ENCODE data around the gene PRR3. TPM values are rescaled to one million over a fixed set of nuclear protein-coding genes. Genes with fewer than 3 reads are reported as not detected.

The PRR3 gene
- total and polyA plus RNA-seq, 9 of the 15 experiments (the other 6 are each of a cell fraction or from before 2014, with no cell fraction given) = 23.5 to 59.6 (median 28.8) TPM

DNA sequence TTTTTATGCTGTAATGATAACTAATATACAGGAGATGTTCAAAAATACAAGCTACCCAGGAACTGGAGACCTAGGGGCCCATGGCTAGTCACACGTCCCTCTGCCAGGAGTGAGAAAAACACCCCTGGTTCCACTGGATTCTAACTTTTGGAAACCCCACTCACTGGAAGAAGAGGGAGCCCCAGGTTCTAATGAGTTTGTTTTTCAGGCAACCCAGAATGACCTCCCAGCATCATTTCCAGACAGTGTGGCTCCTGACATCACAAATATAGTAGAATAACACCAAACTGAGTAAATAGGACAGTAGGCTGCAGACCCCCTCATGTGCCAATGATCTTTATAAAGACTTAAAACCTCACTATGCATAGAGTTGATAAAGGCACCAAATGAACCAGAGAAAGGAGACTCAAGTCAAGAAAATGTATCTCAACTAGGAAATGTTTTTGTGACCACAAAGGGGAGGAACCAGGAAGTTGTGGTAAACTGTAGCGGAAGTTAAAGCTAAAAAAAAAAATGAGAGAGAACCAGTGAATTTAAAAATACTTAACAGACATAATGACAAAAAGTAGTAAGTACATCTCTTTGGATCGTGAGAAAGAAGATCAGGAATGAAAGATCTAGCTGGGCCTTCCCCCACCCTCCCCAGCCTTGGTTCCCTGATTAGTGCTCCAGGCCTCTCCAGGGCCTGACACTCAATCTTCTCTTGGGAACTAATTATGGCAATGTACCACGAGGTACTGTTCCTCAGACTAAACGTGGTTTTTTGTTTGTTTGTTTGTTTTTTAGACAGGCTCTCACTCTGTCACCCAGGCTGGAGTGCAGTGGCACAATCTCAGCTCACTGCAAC, 48.0 kb upstream of the PRR3 start (continued):
- no peak for TF ChIP-seq ZNF23 (CRISPR knock-in tag; IDR thresholded peaks at IDR 0.05)
- TF ChIP-seq, protein P1, sequence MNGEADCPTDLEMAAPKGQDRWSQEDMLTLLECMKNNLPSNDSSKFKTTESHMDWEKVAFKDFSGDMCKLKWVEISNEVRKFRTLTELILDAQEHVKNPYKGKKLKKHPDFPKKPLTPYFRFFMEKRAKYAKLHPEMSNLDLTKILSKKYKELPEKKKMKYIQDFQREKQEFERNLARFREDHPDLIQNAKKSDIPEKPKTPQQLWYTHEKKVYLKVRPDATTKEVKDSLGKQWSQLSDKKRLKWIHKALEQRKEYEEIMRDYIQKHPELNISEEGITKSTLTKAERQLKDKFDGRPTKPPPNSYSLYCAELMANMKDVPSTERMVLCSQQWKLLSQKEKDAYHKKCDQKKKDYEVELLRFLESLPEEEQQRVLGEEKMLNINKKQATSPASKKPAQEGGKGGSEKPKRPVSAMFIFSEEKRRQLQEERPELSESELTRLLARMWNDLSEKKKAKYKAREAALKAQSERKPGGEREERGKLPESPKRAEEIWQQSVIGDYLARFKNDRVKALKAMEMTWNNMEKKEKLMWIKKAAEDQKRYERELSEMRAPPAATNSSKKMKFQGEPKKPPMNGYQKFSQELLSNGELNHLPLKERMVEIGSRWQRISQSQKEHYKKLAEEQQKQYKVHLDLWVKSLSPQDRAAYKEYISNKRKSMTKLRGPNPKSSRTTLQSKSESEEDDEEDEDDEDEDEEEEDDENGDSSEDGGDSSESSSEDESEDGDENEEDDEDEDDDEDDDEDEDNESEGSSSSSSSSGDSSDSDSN (IDR thresholded peaks at IDR 0.05; ENCODE audit: borderline replicate concordance in 1 of 2, low read depth in 2 of 2, low read length in 2 of 2) = no peak
- TF ChIP-seq HNRNPUL1 (IDR thresholded peaks at IDR 0.05; ENCODE audit: low read length) = no peak
- TF ChIP-seq NFXL1 (CRISPR knock-in tag; IDR thresholded peaks at IDR 0.05) = no peak
- TF ChIP-seq, protein P2, sequence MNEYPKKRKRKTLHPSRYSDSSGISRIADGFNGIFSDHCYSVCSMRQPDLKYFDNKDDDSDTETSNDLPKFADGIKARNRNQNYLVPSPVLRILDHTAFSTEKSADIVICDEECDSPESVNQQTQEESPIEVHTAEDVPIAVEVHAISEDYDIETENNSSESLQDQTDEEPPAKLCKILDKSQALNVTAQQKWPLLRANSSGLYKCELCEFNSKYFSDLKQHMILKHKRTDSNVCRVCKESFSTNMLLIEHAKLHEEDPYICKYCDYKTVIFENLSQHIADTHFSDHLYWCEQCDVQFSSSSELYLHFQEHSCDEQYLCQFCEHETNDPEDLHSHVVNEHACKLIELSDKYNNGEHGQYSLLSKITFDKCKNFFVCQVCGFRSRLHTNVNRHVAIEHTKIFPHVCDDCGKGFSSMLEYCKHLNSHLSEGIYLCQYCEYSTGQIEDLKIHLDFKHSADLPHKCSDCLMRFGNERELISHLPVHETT (CRISPR knock-in tag; conservative IDR thresholded peaks at IDR 0.05 in 1 of 2, IDR thresholded peaks at IDR 0.05 in 1 of 2) = peak in 1 of 2 experiments; percentile 23; a peak in 2 of 4 replicates
- no peak for TF ChIP-seq C11orf30 (IDR thresholded peaks at IDR 0.05; ENCODE audit: low read depth)
- no peak for TF ChIP-seq STAT5A (IDR thresholded peaks at IDR 0.05; ENCODE audit: borderline replicate concordance, low read length)
- TF ChIP-seq, protein P3, sequence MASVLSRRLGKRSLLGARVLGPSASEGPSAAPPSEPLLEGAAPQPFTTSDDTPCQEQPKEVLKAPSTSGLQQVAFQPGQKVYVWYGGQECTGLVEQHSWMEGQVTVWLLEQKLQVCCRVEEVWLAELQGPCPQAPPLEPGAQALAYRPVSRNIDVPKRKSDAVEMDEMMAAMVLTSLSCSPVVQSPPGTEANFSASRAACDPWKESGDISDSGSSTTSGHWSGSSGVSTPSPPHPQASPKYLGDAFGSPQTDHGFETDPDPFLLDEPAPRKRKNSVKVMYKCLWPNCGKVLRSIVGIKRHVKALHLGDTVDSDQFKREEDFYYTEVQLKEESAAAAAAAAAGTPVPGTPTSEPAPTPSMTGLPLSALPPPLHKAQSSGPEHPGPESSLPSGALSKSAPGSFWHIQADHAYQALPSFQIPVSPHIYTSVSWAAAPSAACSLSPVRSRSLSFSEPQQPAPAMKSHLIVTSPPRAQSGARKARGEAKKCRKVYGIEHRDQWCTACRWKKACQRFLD (CRISPR knock-in tag; IDR thresholded peaks at IDR 0.05) = peak; percentile 81
- TF ChIP-seq ZNF764 (CRISPR knock-in tag; IDR thresholded peaks at IDR 0.05; ENCODE audit: low read depth) = no peak
- TF ChIP-seq BRCA1 (IDR thresholded peaks at IDR 0.05) = no peak
- no peak for TF ChIP-seq BRCA1 (CRISPR knock-in tag; IDR thresholded peaks at IDR 0.05)
- TF ChIP-seq HLTF (IDR thresholded peaks at IDR 0.05) = no peak
- TF ChIP-seq PCBP1 (IDR thresholded peaks at IDR 0.05; ENCODE audit: low read depth, low read length, poor library complexity, severe bottlenecking) = no peak
- no peak for TF ChIP-seq ZKSCAN3 (CRISPR knock-in tag; IDR thresholded peaks at IDR 0.05)
- TF ChIP-seq HMGN3 (IDR thresholded peaks at IDR 0.05; ENCODE audit: borderline replicate concordance, extremely low read depth, insufficient read length, low read depth, low read length) = no peak
- TF ChIP-seq, protein P4, sequence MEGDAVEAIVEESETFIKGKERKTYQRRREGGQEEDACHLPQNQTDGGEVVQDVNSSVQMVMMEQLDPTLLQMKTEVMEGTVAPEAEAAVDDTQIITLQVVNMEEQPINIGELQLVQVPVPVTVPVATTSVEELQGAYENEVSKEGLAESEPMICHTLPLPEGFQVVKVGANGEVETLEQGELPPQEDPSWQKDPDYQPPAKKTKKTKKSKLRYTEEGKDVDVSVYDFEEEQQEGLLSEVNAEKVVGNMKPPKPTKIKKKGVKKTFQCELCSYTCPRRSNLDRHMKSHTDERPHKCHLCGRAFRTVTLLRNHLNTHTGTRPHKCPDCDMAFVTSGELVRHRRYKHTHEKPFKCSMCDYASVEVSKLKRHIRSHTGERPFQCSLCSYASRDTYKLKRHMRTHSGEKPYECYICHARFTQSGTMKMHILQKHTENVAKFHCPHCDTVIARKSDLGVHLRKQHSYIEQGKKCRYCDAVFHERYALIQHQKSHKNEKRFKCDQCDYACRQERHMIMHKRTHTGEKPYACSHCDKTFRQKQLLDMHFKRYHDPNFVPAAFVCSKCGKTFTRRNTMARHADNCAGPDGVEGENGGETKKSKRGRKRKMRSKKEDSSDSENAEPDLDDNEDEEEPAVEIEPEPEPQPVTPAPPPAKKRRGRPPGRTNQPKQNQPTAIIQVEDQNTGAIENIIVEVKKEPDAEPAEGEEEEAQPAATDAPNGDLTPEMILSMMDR (IDR thresholded peaks at IDR 0.05 in 2 of 3, conservative IDR thresholded peaks at IDR 0.05 in 1 of 3; ENCODE audit: insufficient read depth in 2 of 3, low read depth in 1 of 3, low read length in 3 of 3) = no peak
